ENCODE measurements around the gene POLN. TPM values are rescaled to one million over a fixed set of nuclear protein-coding genes. Genes with fewer than 3 reads are reported as not detected.

POLN gene
- total RNA-seq, 1 experiment from 2014 or later: 1.3 TPM

DNA sequence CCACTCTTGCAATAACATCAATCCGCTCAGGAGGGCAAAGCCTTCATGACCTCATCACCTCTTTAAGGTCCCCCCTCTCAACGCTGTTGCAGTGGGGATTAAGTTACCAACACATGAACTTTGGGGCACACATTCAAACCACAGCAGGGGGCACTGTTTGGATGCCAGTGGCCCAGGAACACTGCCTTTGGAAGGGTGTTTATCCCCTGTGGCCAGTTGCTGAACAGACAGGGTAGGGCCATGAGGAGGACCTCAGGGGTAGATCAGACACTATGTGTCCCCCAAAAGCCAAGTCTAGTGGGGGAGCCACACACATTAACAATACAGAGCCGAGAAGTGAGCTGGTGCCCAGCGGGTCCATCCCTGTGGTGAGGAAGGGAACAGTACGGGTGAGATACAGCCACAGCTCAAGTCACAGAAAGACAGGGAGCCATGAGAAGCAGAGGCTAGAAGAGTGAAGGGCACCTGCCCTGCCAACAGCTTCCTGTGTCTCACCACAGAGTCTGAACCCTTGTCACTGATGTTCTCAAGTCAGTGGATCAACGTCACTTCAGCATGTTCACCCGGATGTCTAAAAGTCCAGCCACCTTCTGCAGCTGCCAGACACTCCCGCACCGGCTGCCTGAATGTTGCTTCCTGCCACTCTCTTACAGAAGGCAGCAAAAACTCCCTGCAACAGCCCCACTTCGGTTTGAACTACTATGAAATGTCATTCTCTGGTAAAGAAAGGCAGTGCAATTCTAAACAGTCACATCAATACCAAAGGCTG lies 39.8 kb upstream of the POLN start:
- Histone ChIP-seq H2AFZ (no peak overlapping the region), H4K20me1 (ENCODE audit: insufficient read depth) (no peaks in the 10 kb centered on the region), H3K4me3 (no peak overlapping the region), H3K4me1 (replicated peaks; ENCODE audit: insufficient read depth) (no peaks in the 10 kb centered on the region), H3K36me3 (ENCODE audit: low read depth) (no peaks in the 10 kb centered on the region), H3K9me3 (ENCODE audit: insufficient read depth, low read depth) (no peaks in the 10 kb centered on the region), H3K9me2 (ENCODE audit: insufficient read depth) (no peaks in the 10 kb centered on the region), H3K27ac (no peak overlapping the region), H3K27me3 (ENCODE audit: insufficient read depth, low read depth) (peaks cover 31% of the 10 kb centered on the region), H3K4me2 (no peak overlapping the region), H3F3A (ENCODE audit: insufficient read depth, low read depth) (no peaks in the 10 kb centered on the region; the same call in 1 of the 2 replicates), H3K79me2 (ENCODE audit: low read depth) (no peaks in the 10 kb centered on the region)
- DNase-seq: no peak
- BruUV-seq (replicated peaks): no TSS peak
- CTCF ChIA-PET: interaction anchor here (0.5 kb wide), 1 partner anchor 1037 kb away, joined by 4 read pairs; no protein-coding TSS in a partner anchor
- TF ChIP-seq, protein P1, sequence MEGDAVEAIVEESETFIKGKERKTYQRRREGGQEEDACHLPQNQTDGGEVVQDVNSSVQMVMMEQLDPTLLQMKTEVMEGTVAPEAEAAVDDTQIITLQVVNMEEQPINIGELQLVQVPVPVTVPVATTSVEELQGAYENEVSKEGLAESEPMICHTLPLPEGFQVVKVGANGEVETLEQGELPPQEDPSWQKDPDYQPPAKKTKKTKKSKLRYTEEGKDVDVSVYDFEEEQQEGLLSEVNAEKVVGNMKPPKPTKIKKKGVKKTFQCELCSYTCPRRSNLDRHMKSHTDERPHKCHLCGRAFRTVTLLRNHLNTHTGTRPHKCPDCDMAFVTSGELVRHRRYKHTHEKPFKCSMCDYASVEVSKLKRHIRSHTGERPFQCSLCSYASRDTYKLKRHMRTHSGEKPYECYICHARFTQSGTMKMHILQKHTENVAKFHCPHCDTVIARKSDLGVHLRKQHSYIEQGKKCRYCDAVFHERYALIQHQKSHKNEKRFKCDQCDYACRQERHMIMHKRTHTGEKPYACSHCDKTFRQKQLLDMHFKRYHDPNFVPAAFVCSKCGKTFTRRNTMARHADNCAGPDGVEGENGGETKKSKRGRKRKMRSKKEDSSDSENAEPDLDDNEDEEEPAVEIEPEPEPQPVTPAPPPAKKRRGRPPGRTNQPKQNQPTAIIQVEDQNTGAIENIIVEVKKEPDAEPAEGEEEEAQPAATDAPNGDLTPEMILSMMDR (conservative IDR thresholded peaks at IDR 0.05): no peak
- no peak for TF ChIP-seq EZH2 (IDR thresholded peaks at IDR 0.05; ENCODE audit: low read depth)
- intact Hi-C loops (cut with micrococcal nuclease; ENCODE audit: unreplicated experiment): no loop called here
- POLR2A ChIA-PET (ENCODE audit: unreplicated experiment): no interaction called here

DNA sequence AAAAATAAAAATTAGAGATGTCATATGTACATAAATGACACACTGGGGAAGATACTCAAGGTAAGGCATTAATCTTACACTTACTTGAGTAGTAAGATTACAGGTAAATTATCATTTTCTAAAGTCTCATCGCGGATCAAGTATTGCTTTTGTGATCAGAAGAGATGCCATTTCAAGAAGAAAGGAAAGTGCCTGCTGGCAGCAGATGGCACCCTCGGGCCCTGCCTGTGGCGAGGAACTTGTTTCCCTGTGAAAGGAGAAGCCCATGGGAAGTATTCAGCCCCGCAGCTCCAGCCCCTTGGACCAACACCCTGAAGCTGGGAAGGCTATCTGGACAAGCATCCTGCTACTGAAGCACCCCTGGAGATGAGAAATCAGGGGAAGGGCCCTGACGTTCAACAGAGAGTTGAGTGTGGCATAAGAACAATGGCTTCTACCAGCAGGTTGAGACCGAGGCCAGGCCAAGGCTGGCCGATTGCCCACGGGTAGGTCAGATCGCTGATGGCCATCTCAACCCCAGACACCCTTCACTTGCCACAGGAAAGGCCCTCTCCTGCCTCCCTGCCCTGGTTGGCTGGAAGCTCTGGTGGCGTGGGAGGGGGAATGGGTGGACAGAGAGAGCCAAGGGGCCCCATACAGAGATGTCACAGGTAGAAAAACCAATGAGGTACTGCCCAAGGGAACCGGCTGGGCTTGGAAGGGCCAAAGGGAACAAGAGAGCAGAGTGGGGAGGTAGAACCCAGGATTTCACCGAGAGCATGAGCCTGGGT lies 38.8 kb upstream of the POLN start:
- no peak overlapping the region for H2AFZ ChIP-seq
- DNase-seq: no peak
- no TSS peak for BruUV-seq (replicated peaks)

DNA sequence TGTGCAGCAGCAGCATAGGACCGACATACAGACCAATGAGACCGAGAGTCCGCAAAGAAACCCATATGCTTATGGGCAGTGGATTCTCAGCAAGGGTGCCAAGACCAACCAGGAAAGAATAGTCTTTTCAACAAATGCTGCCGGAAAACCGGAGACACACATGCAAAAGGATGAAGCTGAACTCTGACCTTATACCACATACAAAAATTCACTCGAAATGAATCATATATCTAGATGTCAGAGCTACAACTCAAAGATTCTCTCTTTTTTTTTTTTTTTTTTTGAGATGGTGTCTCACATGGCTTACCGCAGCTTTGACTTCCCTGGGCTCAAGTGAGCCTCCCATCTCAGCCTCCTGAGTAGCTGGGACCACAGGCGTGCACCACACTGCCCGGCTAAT lies 36.0 kb upstream of the POLN start:
- H3K9me3 ChIP-seq (ENCODE audit: insufficient read depth, low read depth): no peaks in the 10 kb centered on the region
- no peaks in the 10 kb centered on the region for H4K20me1 ChIP-seq (ENCODE audit: insufficient read depth)
- ChIA-PET POLR2A (ENCODE audit: unreplicated experiment) (no interaction called here), CTCF (no interaction called here)
- no peaks in the 10 kb centered on the region for H3K4me1 ChIP-seq (replicated peaks; ENCODE audit: insufficient read depth)
- no peak overlapping the region for H3K4me2 ChIP-seq
- no peaks in the 10 kb centered on the region for H3K9me2 ChIP-seq (ENCODE audit: insufficient read depth)
- H3K27me3 ChIP-seq (ENCODE audit: insufficient read depth, low read depth): peaks cover 22% of the 10 kb centered on the region
- no peaks in the 10 kb centered on the region for H3K36me3 ChIP-seq (ENCODE audit: low read depth)
- H3K79me2 ChIP-seq (ENCODE audit: low read depth): no peaks in the 10 kb centered on the region
- BruUV-seq (replicated peaks): no TSS peak
- no peaks in the 10 kb centered on the region for H3F3A ChIP-seq (ENCODE audit: insufficient read depth, low read depth)
- H3K4me3 ChIP-seq: no peak overlapping the region
- no peak overlapping the region for H3K27ac ChIP-seq
- H2AFZ ChIP-seq: no peak overlapping the region
- no peak for TF ChIP-seq EZH2 (IDR thresholded peaks at IDR 0.05; ENCODE audit: low read depth)
- TF ChIP-seq, protein P1 (conservative IDR thresholded peaks at IDR 0.05): no peak
- intact Hi-C loops (cut with micrococcal nuclease; ENCODE audit: unreplicated experiment): no loop called here
- DNase-seq: no peak

More for the DNA sequence above, 38.8 kb upstream of the POLN start:
- no peak overlapping the region for H3K27ac ChIP-seq
- H3F3A ChIP-seq (ENCODE audit: insufficient read depth, low read depth): no peaks in the 10 kb centered on the region
- no peak overlapping the region for H3K4me3 ChIP-seq
- no peaks in the 10 kb centered on the region for H4K20me1 ChIP-seq (ENCODE audit: insufficient read depth)
- H3K4me1 ChIP-seq (replicated peaks; ENCODE audit: insufficient read depth): no peaks in the 10 kb centered on the region
- intact Hi-C loops (cut with micrococcal nuclease; ENCODE audit: unreplicated experiment): loop anchor here (1.0 kb wide), 1 partner anchor 161 kb away; no protein-coding TSS in a partner anchor
- ChIA-PET CTCF (no interaction called here), POLR2A (ENCODE audit: unreplicated experiment) (no interaction called here)
- no peak overlapping the region for H3K4me2 ChIP-seq
- no peaks in the 10 kb centered on the region for H3K36me3 ChIP-seq (ENCODE audit: low read depth)
- H3K79me2 ChIP-seq (ENCODE audit: low read depth): no peaks in the 10 kb centered on the region
- H3K9me3 ChIP-seq (ENCODE audit: insufficient read depth, low read depth): no peaks in the 10 kb centered on the region
- H3K27me3 ChIP-seq (ENCODE audit: insufficient read depth, low read depth): peaks cover 24% of the 10 kb centered on the region
- H3K9me2 ChIP-seq (ENCODE audit: insufficient read depth): no peaks in the 10 kb centered on the region
- TF ChIP-seq, protein P1 (conservative IDR thresholded peaks at IDR 0.05): no peak; the same call in 1 of the 2 replicates
- TF ChIP-seq EZH2 (IDR thresholded peaks at IDR 0.05; ENCODE audit: low read depth): no peak

Measured in PC-9 (cell line).